A204.1 (cell line): ENCODE measurements around the gene MYOF.
A peak's percentile ranks its signal among the peaks of the same experiment; 100 is the strongest.
"Not testable (repeated sequence)": the region's sequence is repeated elsewhere in the genome, so short reads cannot be mapped to it uniquely, and the experiment has no call there.

ENCODE experiments used
- FAIRE-seq: peaks from 2 replicates; lab custom pipeline; 2012; peaks lifted over from hg19 to GRCh38; lab: Jason Lieb, UNC

Gene MYOF

DNA sequence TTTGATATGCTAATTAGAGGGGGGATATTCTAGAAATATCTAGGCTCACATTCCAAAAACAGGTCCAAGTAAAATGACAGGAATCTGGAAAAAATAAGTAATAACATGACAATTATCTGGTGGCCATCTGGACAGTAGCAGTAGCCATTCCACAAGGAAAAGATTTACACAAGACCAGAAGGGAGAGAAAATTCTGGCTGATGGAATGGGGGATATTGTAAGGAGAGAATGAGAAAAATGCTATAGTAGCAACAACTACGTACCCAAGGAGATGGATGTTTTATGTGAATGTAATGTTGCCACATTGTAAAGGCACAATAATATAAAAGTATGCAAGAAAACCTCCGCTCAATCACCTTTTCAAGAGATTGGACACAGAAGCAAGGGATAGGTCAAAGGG, 5.4 kb downstream of the MYOF start:
- no peak for FAIRE-seq

DNA sequence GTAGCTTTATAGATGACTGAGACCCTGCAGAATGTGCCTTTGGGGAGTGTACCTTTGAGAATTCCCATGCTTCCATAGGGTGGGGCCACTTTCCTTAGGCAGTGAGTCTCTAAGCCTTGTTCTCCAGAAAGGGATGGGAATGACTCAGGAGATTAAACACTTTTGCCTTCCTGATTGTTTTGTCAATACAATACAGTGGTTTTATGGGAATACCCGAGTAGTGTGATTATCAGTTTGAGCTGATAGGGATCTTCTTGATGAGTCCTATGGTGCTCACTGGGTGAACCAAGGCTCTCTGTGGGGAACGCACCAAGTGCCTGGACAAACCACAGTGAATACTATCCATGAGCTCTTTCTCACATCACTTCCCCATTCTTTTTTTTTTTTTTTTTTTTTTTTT, 6.3 kb downstream of the MYOF start:
- FAIRE-seq: no peak

DNA sequence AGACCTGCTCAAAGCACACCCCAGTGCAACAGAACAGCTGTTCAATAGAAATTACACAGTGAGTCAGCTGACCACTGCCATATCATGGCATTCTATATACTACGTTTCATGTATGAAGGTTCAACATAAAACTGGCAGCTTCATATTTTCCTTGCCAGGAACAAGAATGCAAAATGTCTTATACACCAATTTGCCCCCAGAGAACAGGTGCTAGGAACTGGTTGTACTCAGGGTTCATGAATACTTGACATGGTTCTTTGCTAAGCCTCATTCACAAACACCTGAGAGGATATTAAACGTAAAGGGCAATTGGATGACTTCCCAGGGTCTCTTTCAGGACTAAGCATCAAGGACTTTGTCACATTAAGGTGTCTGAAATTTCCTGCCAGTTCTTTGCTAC, 6.9 kb downstream of the MYOF start:
- FAIRE-seq: no peak

DNA sequence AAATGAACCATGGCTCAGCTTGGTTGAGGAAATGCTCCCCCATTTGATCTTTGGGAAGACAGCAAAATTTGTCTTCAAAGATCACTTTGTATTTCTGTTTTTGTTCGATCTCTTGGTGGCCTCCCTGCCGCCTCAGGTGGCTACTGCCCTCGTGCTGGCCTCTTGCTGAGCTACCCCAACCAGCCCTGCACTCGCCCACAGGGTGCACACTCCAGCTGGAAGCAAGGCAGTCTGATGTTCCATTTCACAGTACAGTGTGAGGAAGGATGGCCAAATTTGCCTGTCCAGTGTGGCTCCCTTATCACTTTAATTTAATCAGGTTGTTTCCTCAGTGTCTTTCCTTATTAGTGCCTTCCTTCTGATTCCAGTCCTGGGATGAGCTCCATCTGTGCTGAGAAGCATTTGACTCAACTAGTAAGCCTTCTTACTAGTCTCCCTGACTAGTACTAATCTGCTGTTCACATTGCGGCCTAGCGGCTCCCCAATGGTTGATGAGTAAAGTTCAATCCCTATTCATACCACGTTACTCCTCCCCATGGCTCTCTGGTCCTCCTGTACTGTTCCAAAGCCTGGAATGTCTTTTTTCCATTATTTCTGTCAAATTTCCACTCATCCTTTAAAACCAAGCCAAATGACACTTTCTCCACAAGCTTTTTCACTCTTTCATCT, 8.2 kb downstream of the MYOF start:
- FAIRE-seq: no peak

DNA sequence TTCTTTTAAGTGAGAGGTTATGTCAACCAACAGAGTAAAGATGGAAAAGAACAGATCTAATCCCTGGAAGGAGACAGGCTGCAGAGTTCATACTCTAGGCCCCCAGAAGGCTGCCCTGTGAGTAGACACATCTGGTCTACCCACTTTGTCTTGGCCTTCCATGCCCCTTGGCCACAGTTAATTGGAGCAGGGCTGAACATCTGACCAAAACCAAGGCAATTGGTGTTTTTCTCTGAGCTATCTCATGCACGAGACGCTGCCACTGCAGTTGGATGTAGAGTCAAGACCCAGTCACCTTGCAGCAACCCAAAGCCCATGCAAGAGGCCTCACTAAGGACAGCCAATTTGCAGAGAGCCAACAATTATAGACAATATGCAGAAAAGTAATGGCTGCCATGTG, 9.0 kb downstream of the MYOF start:
- no peak for FAIRE-seq

DNA sequence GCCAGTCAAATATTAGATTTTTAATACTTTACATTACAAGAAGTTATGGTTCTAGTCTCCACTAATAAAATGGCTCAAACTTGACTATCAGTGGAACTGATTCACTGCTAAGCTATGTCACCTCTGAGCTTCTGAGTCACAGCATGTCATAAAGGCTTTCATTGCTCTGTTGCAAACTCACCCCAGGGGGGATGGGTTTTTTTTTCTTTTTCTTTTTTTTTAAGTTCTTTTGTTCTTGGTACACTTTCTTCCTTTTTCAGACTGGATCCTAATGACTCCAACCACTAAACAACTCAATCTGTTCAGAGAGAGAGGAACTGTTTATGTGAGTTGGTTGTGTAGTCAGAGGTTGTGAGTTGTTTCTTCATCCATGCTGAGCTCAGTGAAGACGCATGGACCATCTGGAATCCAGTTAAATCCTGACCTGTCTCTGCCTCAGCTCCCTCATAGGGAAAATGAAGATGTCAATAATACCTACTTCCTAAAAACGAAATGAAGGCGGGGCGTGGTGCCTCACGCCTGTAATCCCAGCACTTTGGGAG, 11.0 kb downstream of the MYOF start:
- FAIRE-seq: no peak

DNA sequence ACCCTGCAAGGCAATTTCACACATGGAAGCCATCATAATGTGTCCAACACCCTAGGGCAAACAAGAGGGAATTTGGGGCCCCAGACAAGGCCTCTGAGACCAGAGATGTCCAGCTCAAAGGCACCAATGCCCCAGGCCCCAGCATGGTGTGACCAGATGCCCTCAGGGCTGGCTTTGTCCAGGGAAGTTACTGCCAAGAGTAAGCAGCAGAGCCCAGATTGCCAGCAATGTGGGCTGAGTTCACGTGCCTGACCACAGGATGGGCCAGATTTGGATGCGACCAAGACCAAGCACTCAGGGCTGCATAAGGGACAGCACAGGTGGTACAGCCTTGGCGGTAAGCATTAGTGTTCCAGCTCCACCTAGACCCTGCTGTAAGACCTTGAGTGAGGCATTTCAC, 12.7 kb downstream of the MYOF start:
- FAIRE-seq: no peak

DNA sequence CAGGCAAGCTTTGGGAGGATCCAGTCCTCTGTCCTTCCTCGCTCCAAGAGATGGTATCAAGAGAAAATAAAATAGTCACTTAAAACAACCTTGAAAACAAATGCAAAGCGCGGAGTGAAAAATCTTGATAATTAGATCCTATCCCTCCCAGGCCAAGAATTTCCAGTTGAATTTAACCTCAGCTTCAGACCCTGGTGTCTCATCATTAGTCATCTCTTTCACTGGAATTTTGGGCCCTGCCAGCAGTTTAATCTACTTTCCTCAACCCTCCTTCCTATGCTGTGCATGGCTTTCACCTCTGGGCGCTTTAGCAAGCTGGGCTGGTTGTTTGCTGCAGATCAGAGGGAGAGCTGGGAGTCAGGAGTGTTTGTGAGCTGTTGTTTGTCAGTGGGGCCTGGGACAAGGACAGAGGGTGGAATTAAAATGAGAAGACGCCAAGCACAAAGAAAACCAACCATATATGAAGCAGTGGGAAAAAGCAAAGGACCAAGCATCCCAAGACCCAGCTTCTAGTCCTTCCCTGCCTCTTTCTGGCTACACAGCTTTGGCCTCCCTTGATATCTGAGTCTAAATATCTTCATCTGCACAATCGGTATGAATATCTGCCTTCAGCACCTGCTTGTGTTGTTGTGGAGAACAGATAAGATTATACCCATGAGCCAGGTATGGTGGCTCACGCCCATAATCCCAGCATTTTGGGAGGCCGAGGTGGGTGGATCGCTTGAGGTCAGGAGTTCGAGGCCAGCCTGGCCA, 13.5 kb downstream of the MYOF start:
- no peak for FAIRE-seq

DNA sequence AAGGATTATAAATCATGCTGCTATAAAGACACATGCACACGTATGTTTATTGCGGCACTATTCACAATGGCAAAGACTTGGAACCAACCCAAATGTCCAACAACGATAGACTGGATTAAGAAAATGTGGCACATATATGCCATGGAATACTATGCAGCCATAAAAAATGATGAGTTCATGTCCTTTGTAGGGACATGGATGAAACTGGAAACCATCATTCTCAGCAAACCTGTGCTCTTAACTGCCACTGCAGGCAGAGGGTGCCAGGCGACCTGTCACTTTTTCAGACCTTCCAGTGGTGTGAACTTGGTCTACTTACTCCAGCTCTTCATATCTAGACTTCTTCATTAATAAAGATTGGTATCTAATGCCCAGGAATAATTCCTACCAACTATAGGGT, 14.5 kb downstream of the MYOF start:
- FAIRE-seq: not testable (repeated sequence)

DNA sequence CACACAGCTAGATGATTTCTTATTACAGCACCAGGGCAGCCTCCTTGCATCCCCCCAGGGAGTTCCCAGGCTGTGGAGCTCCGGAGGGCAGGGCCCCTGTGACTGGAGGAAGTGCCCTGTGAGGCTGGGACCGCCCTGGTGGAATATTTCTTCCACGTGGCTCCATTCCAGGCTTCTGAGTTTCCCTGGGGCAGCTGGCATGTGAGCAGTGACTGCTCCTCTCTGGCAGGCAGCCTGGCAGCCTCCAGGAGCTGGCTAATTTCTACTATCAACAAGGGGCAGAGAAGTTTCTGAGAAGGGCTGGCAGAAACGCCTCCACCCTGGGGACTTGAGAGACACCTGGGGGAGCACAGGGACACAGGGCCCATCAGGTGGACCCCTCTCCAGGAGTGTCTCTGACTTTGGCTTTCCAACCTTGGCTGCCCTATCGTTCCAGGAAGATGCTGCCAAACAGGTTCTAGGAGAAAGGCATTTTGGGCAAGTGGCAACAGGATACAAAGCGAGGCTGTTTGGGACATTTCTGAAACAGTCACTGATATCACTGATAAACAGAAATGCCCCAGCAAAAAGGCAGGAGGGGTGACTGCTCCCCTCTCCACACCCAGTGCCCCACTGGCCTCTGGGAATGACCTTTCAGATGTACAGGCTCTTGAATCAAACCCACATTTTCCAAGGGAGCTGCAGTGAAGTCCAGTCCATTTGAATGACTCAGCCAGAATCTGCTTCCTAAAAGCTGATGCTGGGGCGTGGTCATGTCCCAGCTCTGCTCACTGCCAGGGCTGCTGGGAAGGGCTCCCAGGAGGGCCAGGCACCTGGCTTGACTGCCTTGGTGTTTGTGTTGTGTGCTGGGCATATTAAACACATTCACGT, 16.1 kb downstream of the MYOF start:
- FAIRE-seq: peak; percentile 90

DNA sequence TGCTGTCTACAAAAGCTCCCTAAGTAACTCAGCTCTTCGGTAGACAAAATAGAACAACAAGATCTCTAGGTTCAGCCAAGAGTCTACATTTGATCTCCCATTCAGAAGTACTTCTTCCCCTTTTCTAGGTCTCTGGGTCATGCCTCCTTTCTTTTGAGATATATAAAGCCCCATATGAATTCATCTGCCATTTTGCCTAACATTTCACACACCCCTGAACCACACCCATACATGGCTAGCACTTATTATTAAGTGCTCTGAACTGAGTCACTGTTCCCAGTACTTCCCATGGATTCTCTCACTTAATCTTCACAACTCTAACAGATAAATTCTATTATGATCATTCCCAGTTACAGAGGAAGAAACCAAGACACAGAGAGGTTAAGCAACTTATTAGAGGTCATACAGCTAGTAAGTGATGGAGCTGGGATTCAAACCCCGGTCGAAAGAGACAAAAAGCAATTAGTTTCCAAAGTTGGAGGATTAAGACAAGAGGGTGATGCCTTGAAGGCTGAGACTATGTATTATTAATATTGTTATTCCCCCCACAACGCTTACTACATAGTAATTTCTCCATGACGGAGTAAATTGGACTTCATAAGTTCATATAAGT, 17.3 kb downstream of the MYOF start:
- FAIRE-seq: no peak

DNA sequence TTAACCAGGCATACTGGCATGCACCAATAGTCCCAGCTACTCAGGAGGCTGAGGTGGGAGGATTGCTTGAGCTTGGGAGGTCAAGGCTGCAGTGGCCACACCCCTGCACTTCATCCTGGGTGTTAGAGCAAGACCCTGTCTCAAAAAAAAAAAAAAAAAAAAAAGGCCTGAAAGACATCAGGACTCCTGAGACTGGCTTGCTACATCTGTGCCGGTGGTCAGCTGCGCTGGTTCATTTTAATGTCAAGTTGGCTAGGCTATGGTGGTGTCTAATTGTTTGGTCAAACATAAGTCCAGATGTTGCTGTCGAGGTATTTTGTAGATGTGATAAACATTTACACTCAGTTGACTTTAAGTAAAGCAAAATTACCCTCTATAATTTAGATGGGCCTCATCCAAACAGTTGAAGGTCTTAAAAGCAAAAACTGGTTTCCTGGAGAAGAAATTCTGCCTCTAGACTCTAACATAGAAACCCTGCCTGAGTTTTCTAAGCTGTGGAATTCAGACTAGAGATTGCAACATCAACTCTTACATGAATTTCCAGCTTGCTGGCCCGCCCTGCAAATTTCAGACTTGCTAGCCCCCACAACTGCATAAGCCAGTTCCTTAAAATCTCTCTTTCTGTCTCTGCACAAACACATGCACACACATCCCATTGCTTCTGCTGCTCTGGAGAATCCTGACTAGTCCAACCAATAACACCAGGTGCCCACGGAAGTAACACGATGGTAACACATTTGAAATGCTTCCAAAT, 18.2 kb downstream of the MYOF start:
- no peak for FAIRE-seq

DNA sequence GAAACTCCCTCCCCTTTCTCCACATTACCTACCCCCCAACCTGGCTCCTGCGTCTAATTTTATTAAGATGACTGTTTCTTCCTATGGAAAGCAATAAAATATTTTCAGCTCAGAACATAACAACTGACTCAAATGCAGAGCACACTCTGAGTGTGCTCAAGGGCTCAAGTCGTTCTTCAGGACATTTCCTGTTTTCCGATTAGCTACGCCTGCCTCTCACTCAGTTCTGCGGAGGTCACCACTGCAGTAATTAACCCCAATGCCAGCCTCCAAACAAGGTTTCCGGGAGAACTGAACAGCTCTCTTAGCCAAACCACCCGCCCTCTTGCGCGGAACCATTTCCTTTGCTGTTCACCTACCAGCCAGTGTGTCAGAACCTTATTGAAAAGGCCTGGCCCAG, 19.3 kb downstream of the MYOF start:
- FAIRE-seq: no peak

DNA sequence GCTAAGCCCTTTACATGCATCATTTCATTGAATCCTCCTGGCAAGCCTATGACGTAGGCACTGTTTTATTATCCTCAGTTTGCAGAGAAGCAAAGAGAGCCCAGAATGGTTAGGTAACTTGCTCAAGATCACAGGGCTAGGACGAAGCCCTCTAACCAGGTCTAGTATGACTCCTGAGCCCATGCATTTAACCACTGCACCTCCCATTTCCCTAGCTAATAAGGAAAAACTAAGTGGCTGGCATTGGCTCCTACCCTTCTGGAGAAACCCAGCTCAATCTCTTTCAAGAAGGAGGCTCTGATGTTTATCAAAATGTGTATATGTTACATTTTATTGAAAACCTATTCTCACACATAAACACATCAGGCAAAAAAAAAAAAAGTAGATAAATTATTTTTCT, 19.8 kb downstream of the MYOF start:
- no peak for FAIRE-seq

DNA sequence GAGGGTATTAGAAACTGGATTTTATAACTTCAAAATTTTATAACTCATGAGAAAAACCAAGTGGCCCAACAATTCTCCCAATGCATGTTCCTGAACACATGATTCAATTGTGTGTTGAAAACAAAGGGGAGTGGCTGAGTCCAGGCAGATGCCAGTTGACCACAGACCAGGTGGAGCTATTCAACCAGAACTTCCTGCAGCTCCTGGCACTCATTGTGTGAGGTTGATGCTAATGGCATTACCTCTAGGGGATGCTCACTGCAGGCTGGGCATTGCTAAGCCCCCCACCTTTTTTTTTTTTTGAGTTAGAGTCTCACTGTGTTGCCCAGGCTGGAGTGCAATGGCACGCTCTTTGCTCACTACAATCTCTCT, 20.3 kb downstream of the MYOF start:
- FAIRE-seq: no peak

DNA sequence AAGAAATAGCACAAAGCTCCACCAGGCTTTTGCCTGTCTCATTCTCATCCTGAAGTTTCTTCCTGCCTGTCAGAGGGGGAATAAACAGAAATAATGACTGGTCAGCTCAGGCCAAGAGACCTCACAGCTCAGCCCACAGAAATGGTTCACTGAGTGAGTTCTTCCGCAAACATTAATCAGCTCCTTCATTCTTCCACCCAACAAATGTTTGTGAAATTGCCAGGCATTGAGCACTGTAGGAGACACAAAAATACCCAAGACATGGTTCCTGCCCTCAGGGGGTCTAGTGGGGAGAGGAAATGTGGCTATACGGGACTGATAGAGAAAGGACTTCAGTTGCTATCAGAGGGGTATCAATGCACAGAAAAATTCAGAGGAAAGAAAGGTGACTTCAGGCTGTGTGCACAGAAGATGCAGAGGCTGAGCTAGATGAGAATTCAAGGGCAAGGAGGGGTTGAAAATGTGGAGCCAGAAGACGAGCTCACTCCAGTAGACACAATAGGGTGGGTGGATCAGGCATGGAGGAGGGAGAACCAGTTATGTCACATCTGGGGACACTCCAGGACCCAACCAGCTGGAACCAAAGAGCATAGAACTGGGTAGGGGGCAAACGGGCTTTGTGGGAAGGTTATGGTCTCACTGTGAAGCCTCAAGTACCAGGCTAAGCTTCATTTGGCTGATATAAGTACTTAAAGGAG, 20.9 kb downstream of the MYOF start:
- no peak for FAIRE-seq

DNA sequence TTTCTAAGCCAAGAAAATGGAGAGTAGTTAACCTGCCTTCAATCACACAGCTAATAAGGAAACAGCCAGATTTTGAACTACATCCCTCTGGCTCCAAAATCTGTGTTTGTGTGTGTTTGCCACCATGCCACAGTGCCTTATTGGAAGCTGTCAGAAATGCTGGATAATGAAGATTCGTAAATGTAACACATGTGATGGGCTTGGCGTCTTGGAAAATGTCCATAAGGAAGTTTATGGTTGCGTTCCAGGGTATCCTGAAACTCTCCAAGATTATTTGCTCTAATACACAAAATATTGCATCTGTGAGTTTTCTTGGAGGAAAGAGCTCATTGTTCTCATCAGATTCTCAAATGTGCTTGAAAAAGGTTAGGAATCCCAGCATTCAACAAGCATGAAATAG, 22.7 kb downstream of the MYOF start:
- no peak for FAIRE-seq

DNA sequence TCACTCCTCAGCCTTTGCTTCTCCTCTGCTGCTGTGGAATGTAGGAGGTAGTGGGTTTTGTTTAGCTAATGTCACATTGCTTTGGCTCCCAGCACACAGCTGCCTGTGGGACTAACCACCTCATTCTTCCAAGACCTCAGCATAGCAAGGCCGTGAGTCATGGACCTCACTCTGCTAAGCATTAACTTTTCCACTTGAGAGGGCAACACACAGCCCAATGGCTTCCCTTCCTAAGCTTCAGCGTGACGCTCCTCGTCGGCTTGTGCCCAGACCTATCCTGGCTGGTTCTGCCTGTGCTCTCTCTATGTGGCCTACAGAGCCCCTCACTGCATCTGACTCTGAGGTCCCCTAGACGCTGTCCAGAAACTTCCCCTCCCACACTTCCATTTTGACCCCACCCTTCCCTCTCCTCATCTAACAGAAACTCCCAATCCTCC, 23.3 kb downstream of the MYOF start:
- FAIRE-seq: peak; percentile 95

DNA sequence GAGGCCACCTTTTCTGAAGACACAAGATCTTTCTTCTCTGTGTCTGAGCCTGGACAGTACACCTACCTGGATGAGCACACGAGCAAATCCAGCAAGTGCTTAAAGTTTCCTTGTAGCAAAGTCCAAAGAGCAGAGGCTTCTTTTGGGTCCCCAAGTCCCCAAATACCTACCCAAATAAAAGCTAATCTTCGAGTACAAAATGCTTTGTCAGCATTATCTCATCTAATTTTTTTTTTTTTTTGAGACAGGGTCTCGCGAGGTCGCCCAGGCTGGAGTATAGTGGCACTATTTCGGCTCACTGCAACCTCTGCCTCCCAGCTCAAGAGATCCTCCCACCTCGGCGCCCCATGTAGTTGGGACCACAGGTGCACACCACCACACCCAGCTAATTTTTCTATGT, 24.6 kb downstream of the MYOF start:
- FAIRE-seq: no peak

DNA sequence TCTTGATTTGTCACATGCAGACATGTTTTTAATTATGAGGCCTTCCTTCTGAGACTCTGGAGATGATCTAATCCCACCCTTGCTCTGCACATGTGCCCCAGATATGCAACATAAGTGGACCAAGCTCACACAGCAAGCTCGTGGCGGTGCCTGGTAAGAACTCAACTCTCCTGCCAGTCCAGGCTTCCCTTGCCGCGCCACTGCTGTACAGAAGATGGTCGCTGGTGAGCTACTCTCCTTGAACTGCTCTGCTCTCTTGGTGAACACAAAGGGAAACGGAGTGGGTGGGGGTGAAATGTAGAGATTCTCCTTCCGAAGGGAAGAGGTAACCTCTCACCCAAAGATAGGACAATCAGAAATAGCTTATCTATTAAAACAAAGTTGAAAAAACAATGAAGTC, 25.7 kb downstream of the MYOF start:
- no peak for FAIRE-seq

DNA sequence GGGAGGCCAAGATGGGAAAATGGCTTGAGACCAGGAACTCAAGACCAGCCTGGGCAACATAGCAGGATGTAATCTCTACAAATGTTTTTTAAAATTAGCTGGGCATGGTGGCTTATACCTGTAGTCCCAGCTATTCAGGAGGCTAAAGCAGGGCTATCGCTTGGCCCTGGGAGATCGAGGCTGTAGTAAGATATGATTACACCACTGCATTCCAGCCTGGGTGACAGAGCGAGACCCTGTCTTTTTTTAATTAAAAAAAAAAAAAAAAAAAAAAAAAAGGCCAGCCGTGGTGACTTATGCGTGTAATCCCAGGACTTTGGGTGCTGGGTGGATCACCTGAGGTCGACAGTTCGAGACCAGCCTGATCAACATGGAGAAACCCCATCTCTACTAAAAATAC, 27.4 kb downstream of the MYOF start:
- FAIRE-seq: no peak
